Mucosa of gallbladder (tissue), 1 donor: ENCODE data around the gene WDR17. TPM values are rescaled to one million over a fixed set of nuclear protein-coding genes. Genes with fewer than 3 reads are reported as not detected.

Source experiments
- DNase-seq: peaks from one replicate; pipeline ENCODE4 v3.0.0-alpha.2; 2020; ENCODE audit warnings: low spot score
- total RNA-seq: library from RNA; stranded (reverse); gene quantifications from one replicate; pipeline ENCODE4 v1.2.1, GENCODE V29; 2021
- donor health status: DM: no; HTN: no; CAD: no.

WDR17 gene
- total RNA-seq: 9.4 TPM

DNA sequence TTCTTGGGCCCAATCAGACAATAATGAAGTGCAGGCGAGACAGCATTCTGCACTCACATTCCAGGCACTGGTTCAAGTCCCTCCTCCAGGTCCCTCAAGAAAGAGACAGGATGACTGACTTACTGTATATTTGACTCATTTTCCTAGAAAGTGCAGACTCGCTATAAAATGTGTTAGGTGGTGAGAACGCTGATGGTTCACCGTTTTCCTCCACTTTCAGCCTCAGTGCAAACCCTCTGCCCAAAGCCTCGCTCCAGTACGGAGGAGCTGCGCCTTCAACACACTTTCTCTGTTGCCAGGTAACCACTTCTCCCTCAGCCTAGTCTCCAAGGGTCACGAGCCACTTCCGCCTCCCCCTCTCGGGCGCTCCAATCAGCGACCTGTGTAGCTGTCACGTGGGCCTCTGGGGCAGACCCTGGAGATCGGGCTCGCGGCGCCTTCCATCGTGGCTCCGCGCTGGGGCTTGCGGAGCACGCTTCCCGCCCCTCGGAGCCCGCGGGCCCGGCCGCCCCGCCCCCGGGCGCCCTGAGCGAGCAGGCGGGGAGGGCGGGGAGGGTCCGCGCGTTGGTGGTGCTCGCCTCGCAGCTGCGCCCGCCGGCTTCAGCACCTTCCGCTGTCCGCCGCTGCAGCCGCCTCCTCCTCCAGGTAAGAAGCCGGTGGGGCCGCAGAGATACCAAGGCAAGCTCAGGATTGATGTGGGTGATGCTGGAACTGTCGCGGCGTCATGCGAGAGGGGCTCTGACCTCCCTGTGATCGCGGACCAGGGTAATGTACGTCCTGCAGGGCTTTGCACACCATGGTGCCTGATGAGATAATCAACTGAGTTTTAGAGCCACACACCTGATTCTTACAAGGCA is at the start of gene WDR17:
TSS of gene WDR17 (plus strand) at position 407 of the 857 bp plus-strand sequence. CDS start 45,740 bp downstream, outside the sequence.
- peak; percentile 89 for DNase-seq

DNA sequence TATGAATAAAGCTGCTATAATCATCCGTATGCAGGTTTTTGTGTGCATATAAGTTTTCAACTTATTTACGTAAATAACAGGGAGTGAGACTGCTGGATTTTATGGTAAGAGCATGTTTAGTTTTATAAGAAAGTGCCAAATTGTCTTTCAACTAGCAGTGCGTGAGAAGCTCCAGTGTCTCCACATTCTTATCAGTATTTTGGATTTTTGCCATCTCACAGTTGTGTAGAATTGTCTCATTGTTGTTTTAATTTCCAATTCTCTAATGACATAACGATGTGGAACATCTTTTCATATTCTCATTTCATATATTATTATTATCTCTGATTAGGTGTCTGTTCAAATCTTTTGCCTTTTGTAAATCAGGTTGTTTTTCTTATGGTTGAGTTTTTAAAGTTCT is 49.0 kb upstream of the WDR17 start:
- DNase-seq: no peak

DNA sequence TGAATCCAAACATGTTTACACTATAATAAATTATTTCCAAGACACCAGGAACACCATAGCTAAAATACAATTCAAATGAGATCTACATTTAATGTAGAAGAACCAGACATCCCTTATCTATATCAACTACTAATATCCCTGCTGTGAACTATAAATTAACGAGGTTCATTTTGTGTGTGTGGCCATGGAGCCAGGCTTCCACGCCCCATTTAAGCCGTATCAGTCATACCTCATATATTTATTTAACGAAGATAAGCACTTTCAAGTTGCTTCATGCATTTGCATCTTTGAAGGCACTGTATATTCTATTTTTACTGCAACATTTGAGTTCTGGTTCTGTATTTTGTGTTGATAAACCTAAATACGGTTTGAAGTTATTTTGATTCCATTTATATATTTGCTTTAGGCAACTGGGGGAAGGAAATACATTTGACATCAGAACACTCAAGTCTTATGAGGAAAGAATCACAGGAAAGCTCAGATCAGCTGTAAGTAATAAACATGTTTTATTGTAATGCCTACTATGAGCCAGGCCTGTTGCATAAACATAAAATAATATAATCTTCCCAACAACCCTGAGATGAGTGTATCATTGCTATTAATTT is 45.1 kb upstream of the WDR17 start:
- DNase-seq: no peak

DNA sequence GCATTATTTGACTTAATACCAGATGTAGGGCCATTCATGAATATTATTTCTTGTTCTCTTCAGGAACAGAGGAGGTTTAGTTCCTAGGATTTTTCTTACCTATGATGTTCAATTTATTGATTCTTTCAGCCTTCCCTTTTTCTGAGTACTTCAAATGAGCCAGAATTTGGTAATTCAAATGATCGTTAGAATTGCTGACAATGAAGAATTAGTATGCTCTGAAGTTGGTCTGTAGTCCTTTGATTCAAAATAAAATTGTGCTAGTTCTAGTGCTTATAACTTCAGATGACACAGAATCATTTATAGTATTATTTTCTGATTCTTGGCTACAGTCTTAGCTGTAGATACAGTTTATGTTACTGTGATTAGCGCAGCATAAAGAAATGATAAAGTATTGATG is 35.2 kb upstream of the WDR17 start:
- DNase-seq: no peak

DNA sequence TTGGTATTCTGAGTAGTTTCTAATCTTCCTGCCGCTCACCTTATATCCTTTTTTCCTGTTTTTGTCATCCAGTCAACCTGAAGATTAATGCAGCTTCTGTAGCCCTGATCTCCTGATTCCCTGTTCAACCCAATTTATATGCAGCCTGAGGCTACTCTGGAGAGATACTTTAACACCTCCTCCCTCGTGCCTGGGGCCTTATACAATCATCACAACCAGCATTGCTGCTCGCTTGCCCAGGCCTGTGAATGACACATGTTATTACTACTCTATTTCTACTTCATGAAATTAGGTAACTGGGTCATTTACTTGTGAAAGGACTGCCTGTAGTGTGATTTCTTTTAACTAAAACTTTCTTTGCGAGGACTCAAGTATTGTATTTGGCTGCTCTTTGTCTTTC is 33.7 kb upstream of the WDR17 start:
- DNase-seq: no peak

DNA sequence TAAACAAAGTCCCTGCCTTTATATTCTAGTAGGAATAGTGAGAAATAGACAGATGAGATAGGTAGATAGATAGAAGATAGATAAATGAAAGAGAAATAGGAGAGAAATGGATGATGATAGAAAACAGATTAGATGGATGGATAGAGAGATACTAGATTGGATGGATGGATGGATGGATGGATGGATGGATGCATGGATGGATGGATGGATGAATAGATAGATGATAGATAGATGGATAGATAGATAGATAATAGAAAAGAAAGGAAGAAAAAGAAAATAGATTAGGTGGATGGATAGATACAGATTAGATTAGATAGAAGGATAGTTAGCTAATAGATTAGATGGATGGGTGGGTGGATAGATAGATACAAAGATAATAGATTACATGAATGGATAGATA is 33.2 kb upstream of the WDR17 start:
- no peak for DNase-seq

DNA sequence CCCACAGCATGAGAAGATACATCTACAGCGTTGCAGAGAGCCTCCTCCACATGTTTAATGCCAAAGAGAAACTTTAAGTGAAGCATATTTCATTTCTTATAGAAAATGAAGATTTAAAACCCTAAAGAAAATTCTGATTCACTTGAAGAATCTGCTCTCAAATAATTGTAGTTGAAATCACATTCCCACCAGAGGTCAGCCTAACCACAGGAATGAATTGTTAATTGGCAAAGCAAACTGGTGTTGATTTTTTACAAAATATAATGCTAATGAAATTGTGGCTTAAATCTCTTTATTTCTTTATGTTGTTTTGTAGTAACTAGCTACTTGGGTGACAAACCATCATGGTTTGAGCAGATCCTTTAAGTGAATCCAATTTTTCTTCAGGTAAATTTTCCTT is 31.1 kb upstream of the WDR17 start:
- peak; percentile 16 for DNase-seq

DNA sequence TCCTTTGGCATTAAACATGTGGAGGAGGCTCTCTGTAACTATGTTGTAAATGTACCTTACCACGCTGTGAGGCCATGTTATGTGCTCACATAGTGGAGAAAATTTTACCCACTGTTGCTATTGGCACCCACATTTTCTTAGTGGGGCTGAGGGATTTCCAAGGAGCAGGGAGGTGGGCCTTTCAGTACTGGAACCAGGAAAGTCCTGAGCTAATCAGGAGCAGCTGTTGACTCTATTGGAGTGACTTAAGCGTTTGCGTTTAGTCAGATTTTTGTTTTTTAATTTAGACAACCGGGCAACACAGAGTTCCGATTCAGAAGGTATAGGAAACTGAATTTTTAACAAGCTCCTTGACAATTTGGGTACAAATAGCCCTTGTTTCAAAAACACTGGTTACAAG is 30.7 kb upstream of the WDR17 start:
- DNase-seq: no peak

DNA sequence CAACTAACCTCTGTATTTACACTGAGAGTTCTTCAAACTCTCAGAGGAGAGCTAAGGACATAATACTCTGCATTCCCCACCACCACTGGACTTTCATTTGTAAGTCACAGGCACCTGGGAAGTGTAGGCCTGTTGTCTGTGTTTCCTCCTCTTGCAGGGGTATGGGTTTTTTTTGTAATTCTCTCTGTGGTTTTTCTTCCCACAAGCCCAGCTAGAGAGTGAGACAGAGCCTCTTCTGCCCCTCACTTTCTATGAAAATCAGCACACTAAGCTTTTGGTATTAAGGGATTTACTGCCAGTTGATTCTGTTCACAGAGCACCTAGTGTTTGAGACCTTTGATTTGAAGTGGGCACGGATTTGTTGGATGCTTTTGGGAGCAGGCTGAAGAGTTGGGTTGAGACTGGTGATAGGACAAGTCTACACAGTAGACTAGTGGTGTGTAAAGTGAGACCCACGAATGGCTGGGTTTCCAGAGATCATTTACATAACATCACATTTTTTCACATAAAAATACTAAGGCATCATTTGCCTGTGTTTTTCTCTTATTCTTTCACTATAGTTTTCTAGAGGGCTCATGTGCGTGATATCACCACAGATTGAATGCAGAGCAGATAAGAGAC is 28.9 kb upstream of the WDR17 start:
- DNase-seq: no peak

DNA sequence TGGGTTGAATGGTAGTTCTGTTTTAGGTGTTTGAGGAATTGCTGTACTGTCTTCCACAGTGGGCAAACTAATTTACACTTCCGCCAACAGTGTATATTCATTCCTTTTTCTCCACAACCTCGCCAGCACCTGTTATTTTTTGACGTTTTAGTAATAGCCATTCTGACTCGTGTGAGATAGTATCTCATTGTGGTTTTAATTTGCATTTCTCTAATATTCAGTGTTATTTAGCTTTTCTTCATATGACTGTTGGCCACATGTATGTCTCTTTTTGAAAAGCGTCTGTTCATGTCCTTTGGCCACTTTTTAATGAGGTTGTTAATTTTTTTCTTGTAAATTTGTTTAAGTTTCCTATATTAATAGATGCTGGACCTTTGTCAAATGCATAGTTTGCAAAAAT is 26.9 kb upstream of the WDR17 start:
- no peak for DNase-seq

DNA sequence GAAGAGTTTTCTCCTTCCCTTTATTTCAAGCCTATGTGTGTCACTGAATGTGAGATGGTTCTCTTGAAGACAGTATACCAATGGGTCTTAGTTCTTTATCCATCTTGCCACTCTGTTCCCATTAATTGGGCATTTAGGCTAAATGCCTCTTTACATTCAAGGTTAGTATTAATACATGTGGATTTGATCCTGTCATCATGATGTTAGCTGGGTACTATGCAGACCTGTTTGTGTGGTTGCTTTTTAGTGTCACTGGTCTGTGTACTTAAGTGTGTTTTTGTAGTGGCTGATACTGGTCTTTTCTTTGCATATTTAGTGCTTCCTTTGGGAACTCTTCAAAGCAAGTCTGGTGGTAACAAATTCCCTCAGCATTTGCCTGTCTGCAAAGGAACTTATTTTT is 23.4 kb upstream of the WDR17 start:
- no peak for DNase-seq

DNA sequence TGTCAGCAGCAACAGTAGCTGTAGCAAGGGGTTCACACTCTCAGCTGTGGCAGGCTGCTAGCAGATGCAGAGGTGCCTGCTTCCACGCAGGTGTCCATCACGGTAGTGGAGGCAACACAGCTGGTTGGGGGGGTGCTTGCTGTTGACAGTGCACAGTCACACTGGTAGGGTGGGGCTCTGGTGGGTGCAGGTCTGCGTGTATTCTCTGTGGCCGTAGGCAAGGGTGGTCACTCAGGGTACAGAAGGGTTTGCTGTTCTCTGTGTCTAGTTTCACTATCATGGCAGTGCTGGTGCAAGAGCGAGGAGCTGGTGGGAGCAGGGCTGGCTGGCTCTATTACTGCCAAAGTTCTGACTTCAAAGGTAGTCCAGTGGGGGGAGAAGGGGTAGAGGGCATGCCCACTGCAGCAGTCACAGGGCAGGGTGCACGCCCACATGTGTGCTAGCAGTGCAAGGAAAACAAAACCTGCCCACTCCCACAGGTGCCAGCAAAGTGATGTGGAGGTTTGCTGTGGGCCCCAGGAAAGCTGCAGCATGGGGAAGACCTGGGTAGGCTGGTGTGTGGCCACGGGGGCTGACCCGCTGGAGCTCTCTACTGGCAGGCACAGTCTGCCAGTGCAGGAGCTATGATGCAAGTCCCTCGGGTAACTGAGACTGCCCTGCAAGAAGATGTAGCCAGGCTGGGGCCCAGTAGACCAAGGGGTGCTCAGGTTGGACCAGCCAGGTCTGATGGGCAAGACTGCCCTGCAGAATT is 21.6 kb upstream of the WDR17 start:
- no peak for DNase-seq

DNA sequence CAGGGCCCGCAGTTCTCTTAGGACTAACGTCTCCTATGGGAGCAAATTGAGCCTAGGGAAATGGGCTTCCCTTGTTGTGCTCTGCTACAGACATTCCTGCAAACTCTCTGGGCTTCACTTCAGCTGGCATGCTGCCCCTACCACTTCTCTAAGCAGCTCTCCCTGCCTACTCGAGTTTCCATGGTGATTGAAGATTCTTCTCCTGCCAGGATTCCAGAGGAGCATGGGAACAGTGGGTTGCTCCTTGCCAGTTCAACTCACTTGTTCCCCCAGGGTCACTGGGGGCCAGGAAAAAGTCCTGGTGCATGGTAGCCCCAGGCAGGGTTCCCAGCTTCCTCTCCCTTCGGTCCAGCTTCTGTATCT is 21.1 kb upstream of the WDR17 start:
- DNase-seq: peak; percentile 12

DNA sequence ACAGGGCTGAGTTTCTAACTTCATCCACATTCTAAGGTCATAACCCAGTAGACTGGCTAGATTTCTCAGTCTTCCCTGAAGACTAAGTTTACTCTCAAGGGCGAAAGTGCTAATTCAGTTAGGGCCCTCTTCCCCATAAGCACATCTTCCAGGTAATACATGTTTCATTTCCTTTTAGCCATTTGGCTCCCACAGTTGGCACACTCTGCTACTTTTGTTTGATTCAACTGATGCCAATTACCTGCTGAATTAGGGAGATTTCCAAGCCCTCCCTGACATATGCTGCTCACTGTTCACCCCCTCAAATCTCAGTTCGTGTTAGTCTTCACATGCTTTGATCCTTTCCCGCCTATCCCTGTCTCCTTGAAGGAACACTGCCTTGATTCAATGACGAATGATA is 17.0 kb upstream of the WDR17 start:
- no peak for DNase-seq

DNA sequence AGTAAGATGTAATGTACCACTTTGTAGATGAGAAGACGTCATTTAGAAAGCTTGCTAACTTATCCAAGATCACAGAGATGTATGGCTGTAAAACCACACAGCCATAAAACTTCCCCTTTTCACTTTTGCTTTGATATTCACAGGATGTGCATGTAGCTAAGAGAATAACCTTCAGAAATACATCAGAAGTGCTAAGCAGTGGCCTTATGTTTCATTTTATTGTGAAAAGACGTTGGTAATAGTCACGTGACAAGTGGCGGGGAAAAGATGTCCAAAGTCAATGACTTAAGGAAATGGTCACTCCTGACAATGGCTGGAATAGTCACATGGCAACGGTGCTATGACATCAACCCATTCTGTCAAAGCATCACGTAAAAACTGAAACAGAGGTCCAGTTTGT is 12.9 kb upstream of the WDR17 start:
- DNase-seq: no peak

DNA sequence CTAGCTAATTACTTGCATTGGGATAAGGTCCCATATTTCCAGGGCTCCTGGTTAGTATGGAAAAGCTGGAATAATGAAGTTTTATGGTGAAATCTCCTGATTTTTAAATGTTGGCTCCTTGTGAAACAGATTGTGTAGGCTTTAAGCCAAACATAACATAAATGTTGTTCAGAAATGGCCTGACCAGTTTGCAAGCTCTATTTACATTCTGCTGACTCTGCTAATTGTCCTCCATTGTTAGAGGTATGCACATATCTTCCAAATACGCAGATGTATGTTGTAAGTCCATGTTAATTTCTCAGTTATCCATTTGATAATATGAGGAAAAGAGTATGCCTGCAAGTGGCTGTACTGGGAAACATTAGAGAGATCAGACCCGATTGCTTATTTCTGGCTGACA is 11.9 kb upstream of the WDR17 start:
- DNase-seq: no peak

DNA sequence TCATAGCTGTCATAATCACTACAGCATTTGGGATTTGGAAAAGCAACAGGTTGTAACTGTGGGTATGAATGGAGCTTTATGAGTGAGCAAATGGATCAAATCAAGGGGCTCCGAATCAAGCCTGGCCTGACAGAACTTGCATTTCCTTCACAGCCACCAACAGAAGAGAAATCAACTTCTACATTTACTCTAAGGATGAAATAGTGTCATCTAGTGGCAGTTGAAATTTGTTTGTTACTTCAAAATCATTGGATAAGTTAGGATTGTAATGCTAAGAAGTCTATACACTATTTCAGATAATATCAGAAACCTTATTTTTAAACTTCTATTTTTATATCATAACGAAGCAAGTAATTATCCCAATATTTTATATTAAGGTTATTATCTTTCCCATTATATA is 10.7 kb upstream of the WDR17 start:
- DNase-seq: no peak

DNA sequence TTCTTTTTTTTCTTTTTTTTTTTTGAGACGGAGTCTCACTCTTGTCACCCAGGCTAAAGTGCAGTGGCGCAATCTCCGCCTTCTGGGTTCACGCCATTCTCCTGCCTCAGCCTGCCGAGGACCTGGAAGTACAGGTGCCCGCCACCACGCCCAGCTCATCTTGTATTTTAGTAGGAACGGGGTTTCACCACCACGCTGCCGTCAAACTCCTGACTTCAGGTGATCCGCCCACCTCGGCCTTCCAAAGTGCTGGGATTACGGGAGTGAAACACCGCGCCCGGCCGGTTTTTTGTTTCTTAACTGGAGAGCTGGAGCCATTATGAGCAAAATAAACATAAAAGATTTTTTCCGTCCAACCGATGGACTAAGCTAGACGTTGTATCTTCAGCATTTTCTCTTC is 1.9 kb upstream of the WDR17 start:
- DNase-seq: no peak

DNA sequence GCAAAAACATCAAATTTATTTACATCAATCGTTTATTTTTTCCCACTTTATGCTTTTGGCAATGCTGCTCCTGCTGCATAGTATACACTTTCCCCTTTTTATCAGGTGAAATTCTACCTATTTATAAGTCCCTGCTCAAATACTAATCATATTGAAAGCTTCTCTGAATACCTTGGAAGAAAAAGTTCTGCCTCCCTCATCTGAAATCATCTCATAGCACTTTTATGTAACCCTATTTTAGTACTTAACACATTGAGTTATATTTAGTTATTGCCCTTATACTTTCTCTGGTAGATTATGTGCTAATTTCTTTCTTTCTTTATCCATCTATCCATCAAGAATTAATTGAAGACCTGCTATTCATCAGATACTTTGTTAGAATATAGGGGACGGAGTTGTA is 1.1 kb upstream of the WDR17 start:
- no peak for DNase-seq

DNA sequence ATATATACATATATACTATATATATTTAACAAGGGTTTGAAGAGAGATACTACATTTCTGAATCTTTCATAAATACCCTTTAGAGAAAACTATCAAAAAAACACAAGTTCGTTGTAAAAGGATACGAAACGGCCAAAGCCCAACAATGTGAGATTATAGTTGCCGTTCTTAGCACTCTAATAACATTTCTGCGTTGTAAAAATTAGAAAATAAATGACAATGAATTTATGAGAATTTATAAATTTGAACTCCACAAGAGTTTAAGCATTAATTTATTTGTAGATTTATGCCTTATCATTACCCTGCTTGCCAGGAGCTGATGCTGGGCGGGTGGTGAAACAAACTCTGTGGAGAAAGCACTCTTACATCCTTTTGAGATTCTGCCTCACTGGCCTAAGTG is 1.1 kb downstream of the WDR17 start:
- DNase-seq: no peak

DNA sequence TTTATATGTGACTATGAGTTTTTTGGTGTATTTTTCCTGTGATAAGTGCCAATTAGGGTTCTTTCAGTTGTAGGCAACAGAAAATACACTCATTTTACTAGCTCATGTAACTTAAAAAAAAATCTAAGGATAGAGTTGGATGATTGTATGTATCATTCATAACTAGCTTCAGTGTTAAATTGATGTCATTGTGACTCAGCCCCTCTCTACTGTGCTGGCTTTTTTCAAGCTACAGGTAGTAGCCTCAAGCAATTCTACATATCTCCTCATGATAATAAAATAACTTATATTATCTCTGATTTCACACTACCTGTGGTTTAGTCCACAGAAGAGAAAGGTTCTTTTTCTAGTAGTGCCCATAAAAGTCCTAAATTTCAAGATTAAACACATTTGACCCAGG is 11.9 kb downstream of the WDR17 start:
- no peak for DNase-seq

DNA sequence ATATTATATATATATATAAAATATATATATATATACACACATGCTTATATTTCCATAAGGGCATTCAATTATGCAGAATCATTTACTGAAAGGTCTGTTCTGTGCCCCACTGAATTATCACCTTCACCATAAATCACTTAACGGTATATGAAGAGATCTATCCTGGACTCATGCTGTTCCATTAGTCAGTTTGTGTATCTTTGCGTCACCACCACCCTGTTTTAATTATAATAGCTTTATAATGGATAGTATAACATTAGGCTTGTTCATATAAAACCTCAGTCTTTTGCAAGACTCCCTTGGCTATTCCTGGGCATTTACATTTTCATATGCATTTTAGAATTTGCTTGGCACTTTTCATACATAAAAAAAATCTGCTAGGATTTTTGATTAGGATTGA is 19.1 kb downstream of the WDR17 start:
- no peak for DNase-seq

DNA sequence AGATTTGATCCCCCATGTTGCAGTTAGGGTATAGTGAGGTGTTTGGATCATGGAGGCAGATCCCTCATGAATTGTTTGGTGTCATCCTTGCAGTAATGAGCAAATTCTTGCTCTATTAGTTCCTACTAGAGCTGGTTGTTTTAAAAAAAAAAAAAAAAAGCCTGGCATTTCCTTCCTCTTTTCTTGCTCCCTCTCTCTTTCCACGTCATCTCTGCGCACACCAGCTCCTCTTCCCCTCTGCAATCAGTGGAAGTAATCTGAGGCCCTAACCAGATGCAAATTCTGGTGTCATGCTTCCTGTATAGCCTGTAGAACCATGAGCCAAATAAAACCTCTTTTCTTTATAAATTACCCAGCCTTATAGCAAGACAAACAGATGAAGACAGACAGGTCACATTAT is 24.5 kb downstream of the WDR17 start:
- DNase-seq: no peak
